Iris pigment epithelial cell (primary cell): ENCODE measurements around the gene CNNM3.
"Not testable (repeated sequence)": the region's sequence is repeated elsewhere in the genome, so short reads cannot be mapped to it uniquely, and the experiment has no call there.

Source experiments
- DNase-seq: peaks from one replicate; pipeline ENCODE4 v3.0.0-alpha.2; 2011; ENCODE audit warnings: low read depth

The CNNM3 gene

GRCh38 chr2:96816127-96816835 is at the start of gene CNNM3:
CNNM3 (plus strand) TSS chr2:96816268; CDS start chr2:96816278, 10 bp downstream.
- DNase-seq = peak; percentile 96

DNA sequence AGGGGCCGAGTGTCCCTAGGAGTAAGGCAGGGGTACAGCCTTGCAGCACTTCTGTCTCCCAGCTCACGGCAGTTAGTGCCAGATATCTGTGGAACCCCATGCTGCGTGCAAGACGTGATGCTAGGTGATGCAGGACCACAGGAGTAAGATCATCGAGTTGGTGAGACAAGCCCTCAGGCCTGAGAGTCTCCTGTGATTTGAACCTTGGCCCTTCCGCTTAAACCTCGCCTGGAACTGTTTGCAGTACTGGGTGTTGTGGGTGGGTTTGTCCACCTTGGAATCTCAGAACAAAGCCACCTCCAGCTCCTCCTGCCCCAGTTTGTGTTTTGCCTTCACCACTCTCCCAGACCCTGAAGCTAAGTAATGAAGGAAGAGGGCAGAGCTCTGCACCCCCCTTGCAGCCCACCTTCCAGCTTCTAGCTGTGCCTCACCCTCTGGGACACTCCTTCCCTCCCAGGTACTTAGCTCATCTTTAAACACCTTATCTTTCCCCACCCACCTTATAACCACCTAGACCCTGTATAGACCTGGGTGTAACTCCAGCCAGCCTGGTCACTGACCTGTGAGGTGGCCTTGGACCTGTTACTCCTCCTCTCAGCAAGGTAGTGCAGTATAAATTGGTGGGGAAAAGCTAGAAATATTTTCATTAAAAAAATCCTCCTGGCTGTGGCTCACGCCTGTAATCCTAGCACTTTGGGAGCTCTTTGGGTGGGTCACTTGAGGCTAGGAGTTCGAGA is 48.8 kb upstream of the CNNM3 start:
- no peak for DNase-seq

- no peak for DNase-seq
Observed at GRCh38 chr2:96768083-96768561, 47.9 kb upstream of the CNNM3 start.

DNA sequence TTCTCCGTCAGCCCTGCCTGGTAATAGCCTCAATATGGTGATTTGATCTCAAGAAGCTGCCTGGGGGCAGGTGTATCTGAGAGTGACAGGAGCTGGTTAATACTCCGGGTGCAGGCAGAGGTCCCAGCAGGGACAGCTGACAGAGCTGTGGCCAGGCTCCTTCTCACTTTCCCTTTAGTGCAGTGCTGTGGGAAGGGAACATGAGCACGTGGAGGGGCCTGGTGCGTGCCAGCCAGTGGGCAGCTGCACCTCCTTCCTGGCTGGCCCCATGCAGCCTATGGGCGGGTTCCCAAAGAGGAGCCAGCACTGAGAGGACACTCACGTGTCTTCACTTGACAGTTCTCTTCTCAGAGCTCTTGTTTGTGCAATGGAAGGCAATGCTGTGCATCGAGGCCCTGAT is 46.3 kb upstream of the CNNM3 start:
- DNase-seq = no peak

GRCh38 chr2:96770442-96771202 is 45.4 kb upstream of the CNNM3 start:
- DNase-seq = no peak

GRCh38 chr2:96771796-96772618 is 44.1 kb upstream of the CNNM3 start:
- DNase-seq = no peak

DNA sequence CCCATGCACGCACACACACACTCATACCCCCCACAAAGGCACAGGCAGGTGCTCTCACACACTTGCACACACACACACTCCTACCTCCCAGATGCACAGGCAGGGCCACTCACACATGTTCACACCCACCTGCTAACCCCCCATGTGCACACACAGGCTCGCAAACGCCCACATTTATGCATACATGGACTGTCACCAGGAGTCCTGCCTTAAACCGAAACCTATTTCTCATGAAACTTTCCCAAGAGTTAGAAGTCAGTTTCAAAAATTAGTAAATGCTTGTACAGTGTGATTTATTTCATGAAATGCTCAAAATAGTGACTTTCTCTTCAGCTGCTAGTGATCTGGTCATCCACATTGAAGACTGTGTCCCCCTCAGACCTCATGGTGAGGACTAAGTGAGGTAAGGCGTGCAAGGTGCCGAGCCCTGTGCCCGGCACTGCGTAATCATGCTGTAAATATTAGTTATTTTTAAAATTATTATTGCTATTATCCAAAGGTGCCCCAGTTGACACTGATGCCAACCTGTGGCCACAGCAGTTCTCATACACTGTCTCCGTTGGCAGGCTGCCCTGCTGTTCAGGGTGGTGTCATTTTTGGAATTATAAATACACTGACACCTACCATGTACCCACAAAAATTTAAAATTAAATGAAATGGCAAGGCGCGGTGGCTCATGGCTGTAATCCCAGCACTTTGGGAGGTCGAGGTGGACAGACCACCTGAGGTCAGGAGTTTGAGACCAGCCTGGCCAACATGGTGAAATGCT is 43.0 kb upstream of the CNNM3 start:
- no peak for DNase-seq

DNA sequence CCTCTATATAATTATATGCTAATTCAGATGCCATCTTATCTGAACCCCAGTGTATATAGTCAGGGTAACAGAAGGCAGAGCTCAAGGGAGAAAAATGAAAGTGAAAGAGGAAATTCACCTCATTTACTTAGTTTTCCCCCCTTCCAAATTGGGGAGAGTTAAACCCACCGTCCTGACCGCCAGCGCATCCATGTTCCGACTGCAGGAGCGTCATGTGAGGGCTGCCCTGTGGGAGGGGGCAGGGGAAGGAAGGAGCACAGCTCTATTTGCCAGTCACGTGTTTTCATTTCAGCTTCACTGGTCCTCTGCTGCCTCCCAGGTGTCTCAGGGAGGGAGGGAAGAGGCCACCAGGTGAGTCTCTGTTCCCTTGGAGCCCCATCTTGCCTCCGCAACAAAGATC is 42.1 kb upstream of the CNNM3 start:
- DNase-seq = no peak

- peak; percentile 52 for DNase-seq
Observed at GRCh38 chr2:96775160-96775559, 40.9 kb upstream of the CNNM3 start.

- DNase-seq = no peak
Observed at GRCh38 chr2:96783388-96783787, 32.7 kb upstream of the CNNM3 start.

- DNase-seq = no peak
Observed at GRCh38 chr2:96787411-96787810, 28.7 kb upstream of the CNNM3 start.

DNA sequence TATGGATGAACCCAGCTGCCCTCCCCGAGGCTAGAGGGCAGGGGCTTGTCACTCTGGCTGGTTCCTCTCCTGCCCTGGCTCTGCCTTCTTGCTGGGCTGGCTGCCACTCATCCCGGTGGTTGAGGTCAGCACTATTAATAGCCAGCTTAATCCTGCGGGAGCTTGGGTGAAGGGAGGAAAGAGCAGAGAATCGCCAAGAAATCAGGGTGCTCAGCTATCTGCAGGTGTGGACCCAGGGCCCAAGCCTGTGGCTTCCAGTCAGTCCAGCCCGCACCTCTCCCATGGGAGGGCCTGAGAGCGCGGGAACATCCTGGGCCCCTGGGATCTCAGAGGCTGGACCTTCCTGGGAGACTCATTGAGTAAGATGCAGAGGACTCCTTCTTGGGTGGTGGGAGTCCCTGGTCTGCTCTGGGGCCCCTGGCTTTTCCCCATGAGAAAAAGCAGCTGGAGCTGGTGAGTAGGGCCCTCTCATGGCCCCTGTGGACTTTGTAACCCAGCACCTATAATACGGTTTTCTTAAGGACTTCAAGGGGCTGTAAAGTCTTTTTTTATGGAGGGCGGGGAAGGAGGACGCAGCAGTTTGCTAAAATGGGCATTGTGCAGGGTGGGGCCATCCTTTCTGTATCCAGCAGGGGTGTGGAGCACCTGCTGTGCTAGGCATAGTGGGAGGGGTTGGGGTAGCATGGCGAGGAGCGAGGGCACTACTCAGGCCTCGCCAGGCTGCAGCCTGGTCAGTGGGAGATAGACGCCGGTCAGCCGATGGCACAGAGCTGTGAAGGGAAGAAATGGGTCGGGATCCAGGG is 27.4 kb upstream of the CNNM3 start:
- peak; percentile 29 for DNase-seq

DNA sequence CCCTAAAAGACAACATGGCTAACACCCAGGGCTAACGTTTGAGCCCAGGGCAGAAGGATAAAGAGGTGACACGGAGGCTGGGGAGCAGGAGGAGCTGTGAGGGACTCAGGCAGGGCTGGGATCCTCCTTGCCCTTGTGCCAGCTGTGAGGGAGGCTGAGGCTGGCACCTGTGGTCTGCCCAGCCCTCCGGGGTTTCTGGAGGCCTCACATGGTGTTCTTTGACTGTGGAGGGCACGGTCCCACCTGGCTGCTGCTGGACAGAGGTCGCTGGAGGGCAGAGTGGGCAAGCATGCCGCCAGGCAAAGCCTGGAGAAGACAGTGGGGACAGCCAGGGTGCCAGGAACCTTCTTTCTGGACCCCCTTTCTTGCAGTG is 26.8 kb upstream of the CNNM3 start:
- DNase-seq = no peak

- DNase-seq = no peak
Observed at GRCh38 chr2:96792772-96793749, 23.0 kb upstream of the CNNM3 start.

GRCh38 chr2:96795076-96795475 is 21.0 kb upstream of the CNNM3 start:
- no peak for DNase-seq

GRCh38 chr2:96796497-96796896 is 19.6 kb upstream of the CNNM3 start:
- not testable (repeated sequence) for DNase-seq

DNA sequence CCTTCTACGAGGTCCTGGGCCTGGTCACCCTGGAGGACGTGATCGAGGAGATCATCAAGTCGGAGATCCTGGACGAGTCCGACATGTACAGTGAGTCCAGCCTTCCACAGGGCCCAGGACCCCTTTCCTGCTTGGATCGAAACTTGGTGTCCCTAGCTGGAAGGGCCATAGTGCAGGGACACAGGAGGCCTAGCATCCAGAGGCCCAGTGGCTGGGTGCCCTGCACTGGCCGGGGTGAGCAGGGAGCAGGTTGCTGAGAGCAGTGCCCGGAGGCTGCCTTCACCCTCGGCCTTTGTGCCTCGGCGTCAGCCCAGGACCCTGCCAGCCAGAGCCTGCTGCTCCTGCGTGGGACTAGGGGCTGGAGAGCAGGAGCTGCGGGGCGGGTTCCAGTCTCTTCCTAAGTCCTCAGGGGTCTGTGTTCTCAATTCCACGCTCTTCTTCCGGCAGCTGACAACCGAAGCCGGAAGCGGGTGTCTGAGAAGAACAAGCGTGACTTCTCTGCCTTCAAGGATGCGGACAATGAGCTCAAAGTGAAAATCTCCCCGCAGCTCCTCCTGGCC is 18.9 kb upstream of the CNNM3 start:
- no peak for DNase-seq

DNA sequence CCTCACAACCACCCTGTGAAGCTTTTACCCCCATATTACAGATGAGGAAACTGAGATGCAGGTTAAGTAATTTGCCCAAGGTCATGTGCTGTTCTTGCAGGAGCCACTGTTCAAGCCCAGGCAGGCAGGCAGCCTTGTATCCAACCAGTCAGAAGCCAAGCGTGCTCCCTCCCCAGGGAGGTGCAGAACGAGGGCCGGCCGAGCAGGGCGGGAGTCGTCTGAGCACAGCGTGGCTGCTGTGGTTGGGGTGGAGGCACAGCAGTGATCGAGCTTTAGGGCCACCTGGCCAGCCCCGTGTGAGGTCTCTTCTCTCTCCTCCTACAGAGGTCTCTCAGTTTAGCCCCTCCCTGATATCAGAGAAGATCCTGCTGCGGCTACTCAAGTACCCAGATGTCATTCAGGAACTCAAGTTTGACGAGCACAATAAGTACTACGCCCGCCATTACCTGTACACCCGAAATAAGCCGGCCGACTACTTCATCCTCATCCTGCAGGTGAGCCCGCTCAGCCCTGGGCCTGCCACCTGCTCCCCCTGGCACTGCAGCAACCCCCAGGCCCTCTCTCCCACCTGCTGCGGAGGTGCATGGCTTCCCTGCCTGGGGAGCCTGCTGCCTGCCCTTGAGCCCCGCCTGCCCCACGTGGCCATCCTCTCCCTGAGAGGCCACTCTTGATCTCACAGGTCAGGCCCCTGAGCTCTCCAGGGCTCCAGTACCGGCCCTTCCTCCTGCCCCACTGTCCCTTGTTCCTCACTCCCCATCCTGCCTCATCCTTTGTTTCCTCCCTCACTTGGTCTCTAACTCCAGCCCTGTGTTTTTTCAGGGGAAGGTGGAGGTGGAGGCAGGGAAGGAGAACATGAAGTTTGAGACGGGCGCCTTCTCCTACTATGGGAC is 17.1 kb upstream of the CNNM3 start:
- no peak for DNase-seq
